Tibial artery (tissue), 4 donors: Measurements from ENCODE around the gene CSRNP2.

Source experiments
- DNase-seq, 2 donors: peaks; one replicate each; pipeline ENCODE4 v3.0.0-alpha.2; 2019
- H3K27ac ChIP-seq, 2 donors: fragments of 200-600 bp; sonication (generic) in 1 of 2; 1 replicate in 1 of 2; 2 replicates in 1 of 2; pipeline ENCODE4 v1.5.1; 2018 to 2019; ENCODE audit warnings: mild to moderate bottlenecking in 1 of 2
- H3K27me3 ChIP-seq, 2 donors: fragments of 200-600 bp; sonication (generic) in 1 of 2; one replicate each; pipeline versions ENCODE4 v1.5.1 to v1.6.0; 2016 to 2019
- H3K36me3 ChIP-seq, 3 donors: fragments of 200-600 bp; sonication (generic) in 2 of 3; one replicate each; pipeline ENCODE4 v1.5.1; 2016 to 2019; ENCODE audit warnings: mild to moderate bottlenecking in 2 of 3
- H3K4me1 ChIP-seq, 4 donors: fragments of 200-600 bp; sonication (generic) in 2 of 4; 1 replicate in 3 of 4; 2 replicates in 1 of 4; pipeline ENCODE4 v1.5.1; 2016 to 2019
- H3K4me3 ChIP-seq, 2 donors: fragments of 200-600 bp; sonication (generic) in 1 of 2; 1 replicate in 1 of 2; 2 replicates in 1 of 2; pipeline ENCODE4 v1.5.1; 2018 to 2019; ENCODE audit warnings: mild to moderate bottlenecking in 2 of 2
- H3K9me3 ChIP-seq, 3 donors: fragments of 200-600 bp; sonication (generic) in 1 of 3; one replicate each; pipeline ENCODE4 v1.5.1; 2016 to 2019
- CTCF ChIP-seq, 2 experiments: fragments of 200-600 bp in 1 of 2; fragments of 450-650 bp in 1 of 2; IDR thresholded peaks; one replicate each; pipeline ENCODE4 v1.5.1; 2017 to 2019; ENCODE audit warnings: antibody characterized with exemption in 2 of 2, mild to moderate bottlenecking in 1 of 2, moderate library complexity in 1 of 2
- intact Hi-C: fragments of 100-400 bp; cut with DNase I; formaldehyde crosslinking; loops from one replicate; pipeline ENCODE4 v1.15.0; 2023; ENCODE audit warnings: low total_unique reads

The CSRNP2 gene

GRCh38 chr12:51055060-51055459, 28.3 kb downstream of the CSRNP2 start:
- H3K36me3 ChIP-seq, result peaks cover 55 to 89% (median 78%) of the 10 kb centered on the region in 3 donors
- no peak overlapping the region for H3K4me3 ChIP-seq
- no peaks in the 10 kb centered on the region for H3K27me3 ChIP-seq
- H3K9me3 ChIP-seq, result no peaks in the 10 kb centered on the region
- TF ChIP-seq CTCF (IDR thresholded peaks at IDR 0.05), result no peak
- intact Hi-C loops, result no loop called here
- no peak overlapping the region for H3K27ac ChIP-seq
- DNase-seq, result no peak
- peaks cover 0 to 1% (median 0%) of the 10 kb centered on the region in 4 donors for H3K4me1 ChIP-seq

- Histone ChIP-seq H3K4me3 (no peak overlapping the region), H3K27me3 (no peaks in the 10 kb centered on the region), H3K27ac (no peak overlapping the region), H3K9me3 (no peaks in the 10 kb centered on the region), H3K36me3 (peaks cover 29 to 56% (median 45%) of the 10 kb centered on the region in 3 donors), H3K4me1 (peaks cover 0 to 24% (median 21%) of the 10 kb centered on the region in 4 donors)
- intact Hi-C loops, result no loop called here
- TF ChIP-seq CTCF (IDR thresholded peaks at IDR 0.05), result no peak
- no peak for DNase-seq
These were observed 31.6 kb downstream of the CSRNP2 start for GRCh38 chr12:51051787-51052186.

- Histone ChIP-seq H3K4me3 (peak overlapping the region; percentile 58 to 79), H3K36me3 (peaks cover 14 to 33% (median 27%) of the 10 kb centered on the region in 3 donors), H3K27me3 (no peaks in the 10 kb centered on the region), H3K9me3 (no peaks in the 10 kb centered on the region), H3K27ac (no peak overlapping the region), H3K4me1 (peaks cover 0 to 24% (median 22%) of the 10 kb centered on the region in 4 donors)
- TF ChIP-seq CTCF (IDR thresholded peaks at IDR 0.05), result no peak
- intact Hi-C loops, result loop anchor here (5.0 kb wide), 1 partner anchor 123 kb away; the partner anchor contains the start of gene TFCP2
- DNase-seq, result no peak
These were observed 33.9 kb downstream of the CSRNP2 start for GRCh38 chr12:51049525-51049924.

- no peak for DNase-seq
- Histone ChIP-seq H3K27ac (peak overlapping the region; percentile 85 to 87), H3K4me1 (peaks cover 0 to 24% (median 22%) of the 10 kb centered on the region in 4 donors), H3K27me3 (no peaks in the 10 kb centered on the region), H3K36me3 (peaks cover 14 to 26% (median 20%) of the 10 kb centered on the region in 3 donors), H3K4me3 (peak overlapping the region; percentile 58 to 79), H3K9me3 (no peaks in the 10 kb centered on the region)
- intact Hi-C loops, result loop anchor here (5.0 kb wide), 1 partner anchor 124 kb away; the partner anchor contains the start of gene TFCP2
- no peak for TF ChIP-seq CTCF (IDR thresholded peaks at IDR 0.05)
These were observed 34.6 kb downstream of the CSRNP2 start for GRCh38 chr12:51048661-51049251.

GRCh38 chr12:51047655-51048540, 35.5 kb downstream of the CSRNP2 start, which contains the start of gene LETMD1:
Gene LETMD1 (plus strand): TSS chr12:51048327. CDS start chr12:51048357, 30 bp downstream.
- peak; percentile 97 to 98 for DNase-seq
- peak; percentile 91 to 93 for TF ChIP-seq CTCF (IDR thresholded peaks at IDR 0.05)
- Histone ChIP-seq H3K9me3 (no peaks in the 10 kb centered on the region), H3K36me3 (peaks cover 10 to 17% (median 12%) of the 10 kb centered on the region in 3 donors), H3K27me3 (no peaks in the 10 kb centered on the region), H3K4me3 (peak within 1 kb of the TSS; percentile 58 to 79), H3K4me1 (peaks cover 0 to 24% (median 22%) of the 10 kb centered on the region in 4 donors), H3K27ac (peak within 1 kb of the TSS; percentile 85 to 87)
- intact Hi-C loops, result loop anchor here (5.0 kb wide), 1 partner anchor 124 kb away; the partner anchor contains the start of gene TFCP2
